Endothelial cell of umbilical vein (primary cell): ENCODE data around the gene ZNF775. TPM values are rescaled to one million over a fixed set of nuclear protein-coding genes. Genes with fewer than 3 reads are reported as not detected.

Experiments
- BruUV-seq: library from RNA; stranded (reverse); fragments of 400-500 nt; replicated peaks from 2 replicates; lab custom pipeline; 2021; lab: Mats Ljungman, UMichigan
- CTCF ChIA-PET: fragments of 300-600, 350-600 bp; sonication (Branson Sonifier 250); formaldehyde crosslinking; loops from one replicate; lab custom pipeline; 2021; ENCODE audit warnings: antibody characterized with exemption, inconsistent platforms; lab: Charles Lee
- POLR2A ChIA-PET: fragments of 300-600, 350-600 bp; sonication (Branson Sonifier 250); formaldehyde crosslinking; loops from one replicate; lab custom pipeline; 2021; ENCODE audit warnings: antibody characterized with exemption, inconsistent platforms; lab: Charles Lee
- DNase-seq: peaks from one replicate; pipeline ENCODE4 v3.0.0-alpha.2; 2011; ENCODE audit warnings: low read depth, low spot score
- FAIRE-seq: peaks from 2 replicates; lab custom pipeline; 2011; peaks lifted over from hg19 to GRCh38; lab: Jason Lieb, UNC
- H2AFZ ChIP-seq: 2 replicates; pipeline ENCODE4 v1.6.0; 2012; ENCODE audit warnings: low read depth, low read length, control low read depth, inconsistent platforms
- H3K27ac ChIP-seq: 2 replicates; pipeline ENCODE4 v1.5.1; 2011; ENCODE audit warnings: low read depth, mild to moderate bottlenecking, control low read depth, low read length, moderate library complexity; ENCODE audit not compliant: insufficient read depth
- H3K27me3 ChIP-seq, 2 experiments: 2 replicates each; pipeline versions ENCODE4 v1.6.0 to v1.6.1; 2011; ENCODE audit warnings: low read length in 2 of 2, mixed read lengths in 1 of 2; ENCODE audit not compliant: control insufficient read depth in 2 of 2, insufficient read depth in 2 of 2
- H3K36me3 ChIP-seq, 2 experiments: 2 replicates in 1 of 2; 3 replicates in 1 of 2; pipeline ENCODE4 v1.5.1; 2011; ENCODE audit warnings: low read length in 2 of 2, mild to moderate bottlenecking in 1 of 2, moderate library complexity in 1 of 2; ENCODE audit not compliant: control insufficient read depth in 2 of 2, insufficient read depth in 2 of 2; ENCODE audit errors: extremely low read depth in 1 of 2
- H3K4me1 ChIP-seq: 3 replicates; pipeline ENCODE4 v1.5.1; 2011; ENCODE audit warnings: mild to moderate bottlenecking, low read length; ENCODE audit not compliant: control insufficient read depth, insufficient read depth; ENCODE audit errors: extremely low read depth
- H3K4me2 ChIP-seq: 2 replicates; pipeline ENCODE4 v1.6.1; 2011; ENCODE audit warnings: low read length, control low read depth, mixed read lengths; ENCODE audit not compliant: insufficient read depth
- H3K4me3 ChIP-seq, 3 experiments: fragments of 200-600 bp in 1 of 3; sonication (generic), shearing (Covaris generic) in 1 of 3; replicated peaks in 1 of 3; 2 replicates each; pipeline ENCODE4 v1.5.1; 2011 to 2016; ENCODE audit warnings: control low read depth in 3 of 3, low read length in 3 of 3, mild to moderate bottlenecking in 2 of 3, inconsistent platforms in 1 of 3, low read depth in 1 of 3, moderate library complexity in 1 of 3; ENCODE audit not compliant: insufficient read depth in 1 of 3
- H3K79me2 ChIP-seq: 2 replicates; pipeline ENCODE4 v1.6.0; 2012; ENCODE audit warnings: low read length, inconsistent platforms; ENCODE audit not compliant: control insufficient read depth, insufficient read depth
- H3K9ac ChIP-seq: replicated peaks from 2 replicates; pipeline ENCODE3; 2011; ENCODE audit warnings: low read length, control low read depth; ENCODE audit not compliant: insufficient read depth; ENCODE audit errors: extremely low read depth
- H3K9me1 ChIP-seq: replicated peaks from 3 replicates; pipeline ENCODE4 v1.6.0; 2011; ENCODE audit warnings: mild to moderate bottlenecking, low read length; ENCODE audit not compliant: control insufficient read depth, insufficient read depth; ENCODE audit errors: extremely low read depth
- H3K9me3 ChIP-seq: replicated peaks from 2 replicates; pipeline ENCODE4 v1.5.1; 2012; ENCODE audit warnings: low read length, inconsistent platforms; ENCODE audit not compliant: control insufficient read depth, insufficient read depth
- H4K20me1 ChIP-seq: replicated peaks from 2 replicates; pipeline ENCODE3; 2011; ENCODE audit warnings: mild to moderate bottlenecking, low read length; ENCODE audit not compliant: control insufficient read depth, insufficient read depth; ENCODE audit errors: extremely low read depth
- EZH2 ChIP-seq: IDR thresholded peaks from 2 replicates; pipeline ENCODE4 v1.6.1; 2012; ENCODE audit warnings: borderline replicate concordance, low read depth, mild to moderate bottlenecking, moderate library complexity, low read length, inconsistent platforms; ENCODE audit not compliant: severe bottlenecking
- FOS ChIP-seq: IDR thresholded peaks from 2 replicates; pipeline ENCODE4 v1.6.1; 2011; ENCODE audit warnings: mild to moderate bottlenecking, low read length, moderate library complexity, borderline replicate concordance; ENCODE audit not compliant: insufficient read depth
- GATA2 ChIP-seq: IDR thresholded peaks from 2 replicates; pipeline ENCODE4 v1.7.0; 2011; ENCODE audit warnings: low read depth, mild to moderate bottlenecking, moderate library complexity, mixed read lengths, low read length; ENCODE audit not compliant: insufficient read length, insufficient read depth
- JUN ChIP-seq: IDR thresholded peaks from 2 replicates; pipeline ENCODE4 v1.6.1; 2011; ENCODE audit warnings: borderline replicate concordance, low read depth; ENCODE audit not compliant: insufficient read length, insufficient read depth
- MAX ChIP-seq: IDR thresholded peaks from 2 replicates; pipeline ENCODE4 v1.6.1; 2011; ENCODE audit not compliant: insufficient read depth, insufficient read length
- MYC ChIP-seq: IDR thresholded peaks from one replicate; pipeline ENCODE4 v1.6.1; 2011; ENCODE audit warnings: mild to moderate bottlenecking, low read depth, low read length
- POLR2A ChIP-seq: IDR thresholded peaks from 2 replicates; pipeline ENCODE4 v1.6.1; 2012; ENCODE audit warnings: low read depth, mild to moderate bottlenecking, control low read depth, low read length
- POLR2AphosphoS5 ChIP-seq: IDR thresholded peaks from 2 replicates; pipeline ENCODE4 v1.6.1; 2012; ENCODE audit warnings: low read depth, mild to moderate bottlenecking, control low read depth, low read length, moderate library complexity; ENCODE audit not compliant: insufficient read depth
- dilution Hi-C: fragments of 300-500 bp; cut with MboI; formaldehyde crosslinking; loops from one replicate; pipeline ENCODE4 v1.15.0; 2019; ENCODE audit warnings: low sequenced_read_pairs; ENCODE audit not compliant: extremely low pct_ligation_motif_present
- intact Hi-C: fragments of 100-400 bp; cut with micrococcal nuclease; formaldehyde crosslinking; loops from one replicate; pipeline ENCODE4 v1.10.0; 2022
- polyA plus RNA-seq, 4 experiments: library from polyadenylated mRNA; depleted of rRNA in 3 of 4; stranded (reverse) in 3 of 4; unstranded in 1 of 4; fragments of >200 nt; gene quantifications; 2 replicates each; pipeline versions ENCODE4 v1.2.1 to v1.2.3, GENCODE V29; 2011 to 2012; ENCODE audit warnings: missing spikeins in 1 of 4
- total RNA-seq: library from RNA; stranded (reverse); gene quantifications from 2 replicates; pipeline ENCODE4 v1.2.3, GENCODE V29; 2021
- TF ChIP-seq, protein P1 (sequence below), 2 donors: IDR thresholded peaks; 1 replicate in 1 of 2; 2 replicates in 1 of 2; pipeline ENCODE4 v1.5.1; 2011; ENCODE audit warnings: low read length in 2 of 2, mild to moderate bottlenecking in 2 of 2, moderate library complexity in 2 of 2, control low read depth in 1 of 2, inconsistent platforms in 1 of 2, low read depth in 1 of 2; ENCODE audit not compliant: insufficient read depth in 1 of 2; ENCODE audit errors: extremely low read depth in 1 of 2

Gene ZNF775
- total and polyA plus RNA-seq, 2 donors (not counting 3 experiments of a cell fraction or from before 2014, with no cell fraction given): 5.8 to 8.3 TPM

DNA sequence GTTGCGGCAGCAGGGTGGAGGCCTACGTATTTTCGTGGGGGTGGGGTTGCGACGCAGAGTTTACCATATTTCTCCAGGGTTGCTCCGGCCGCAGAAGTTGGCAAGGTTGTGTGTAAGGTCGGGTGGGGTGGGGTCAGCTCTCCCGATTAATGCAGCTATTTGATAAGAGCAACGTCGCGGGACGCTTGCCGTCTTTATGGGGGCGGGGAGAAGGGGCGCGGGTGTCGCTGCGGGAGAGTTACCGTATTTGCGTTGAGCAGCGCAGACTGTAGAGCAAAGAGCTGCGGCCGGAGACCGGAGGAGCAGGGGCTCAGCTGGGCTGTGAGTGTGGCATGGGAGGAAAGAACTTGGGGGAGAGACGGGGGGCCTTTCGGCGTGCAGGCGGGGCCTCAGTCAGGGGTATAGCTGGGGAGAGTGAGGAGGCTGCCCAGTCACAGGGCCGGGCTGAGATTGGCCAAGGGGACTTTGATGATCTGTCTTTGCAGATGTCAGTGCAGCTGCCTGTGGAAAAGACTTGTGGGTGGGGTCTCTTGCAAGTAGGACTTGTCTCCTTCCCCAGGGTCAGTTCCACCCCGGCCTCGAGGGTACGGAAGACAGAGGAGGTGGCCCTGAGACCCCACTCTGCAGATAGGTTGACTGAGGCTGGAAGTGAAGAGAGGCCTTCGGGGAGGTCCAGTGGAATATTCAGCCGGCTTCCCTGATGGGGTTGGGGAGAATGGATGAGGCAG is 26.6 kb downstream of the ZNF775 start:
- Histone ChIP-seq H3K27ac (peak overlapping the region; percentile 71), H3K36me3 (no peaks in the 10 kb centered on the region), H3K27me3 (no peaks in the 10 kb centered on the region), H4K20me1 (no peaks in the 10 kb centered on the region), H3K4me2 (peak overlapping the region; percentile 83), H3K79me2 (no peaks in the 10 kb centered on the region), H3K4me3 (peak overlapping the region; percentile 68 to 81 (median 79)), H3K9me3 (no peaks in the 10 kb centered on the region), H3K9ac (peak overlapping the region; percentile 81), H3K9me1 (no peaks in the 10 kb centered on the region), H2AFZ (peak overlapping the region; percentile 96), H3K4me1 (peaks cover 15% of the 10 kb centered on the region)
- no TSS peak for BruUV-seq
- POLR2A ChIA-PET: interaction anchor here (0.5 to 0.6 kb wide), 2 partner anchors 33 to 39 kb away, joined by 3 read pairs; no protein-coding TSS in a partner anchor
- TF ChIP-seq JUN (no peak), EZH2 (no peak), MYC (no peak), POLR2AphosphoS5 (no peak), FOS (no peak)
- intact Hi-C loops (loop anchor here (1.0 kb wide), 2 partner anchors 26 to 39 kb away; partner anchors contain the start of gene ZNF775), dilution Hi-C loops (no loop called here)
- CTCF ChIA-PET: interaction anchor here (0.8 to 2.4 kb wide), 7 partner anchors 9 to 51 kb away, joined by 3 to 11 read pairs (median 4); partner anchors contain the start of gene REPIN1
- FAIRE-seq: no peak
- no peak for DNase-seq

DNA sequence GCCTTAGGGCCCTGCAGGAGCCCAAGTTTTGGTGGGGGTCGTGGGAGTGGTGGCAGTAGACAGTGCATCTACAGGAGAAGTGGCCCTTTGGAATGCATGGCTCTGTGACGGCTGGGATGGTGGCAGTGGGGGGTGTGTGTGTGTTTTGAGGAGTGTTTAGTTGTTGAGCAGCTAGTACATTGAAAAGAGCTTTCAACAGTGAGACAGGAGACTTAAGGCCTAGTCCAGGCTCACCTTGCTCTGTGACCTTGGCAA is 27.1 kb downstream of the ZNF775 start:
- H3K4me1 ChIP-seq: peaks cover 15% of the 10 kb centered on the region
- H3K27ac ChIP-seq: no peak overlapping the region
- BruUV-seq: no TSS peak
- dilution Hi-C loops: no loop called here
- ChIA-PET CTCF (interaction anchor here (0.8 to 2.4 kb wide), 11 partner anchors 8 to 470 kb away, joined by 3 to 11 read pairs (median 4); partner anchors contain the start of gene REPIN1), POLR2A (interaction anchor here (0.5 kb wide), 1 partner anchor 39 kb away, joined by 3 read pairs; no protein-coding TSS in a partner anchor)
- H3K9ac ChIP-seq: no peak overlapping the region
- FAIRE-seq: peak; percentile 40
- DNase-seq: no peak
- no peaks in the 10 kb centered on the region for H3K36me3 ChIP-seq
- H3K4me3 ChIP-seq: peak overlapping the region in 2 of 3 experiments; percentile 68 to 81
- no peaks in the 10 kb centered on the region for H3K9me3 ChIP-seq
- no peaks in the 10 kb centered on the region for H4K20me1 ChIP-seq
- H3K9me1 ChIP-seq: no peaks in the 10 kb centered on the region
- H2AFZ ChIP-seq: peak overlapping the region; percentile 96
- TF ChIP-seq EZH2 (no peak), POLR2A (no peak), JUN (no peak), MAX (no peak), GATA2 (no peak), MYC (no peak), POLR2AphosphoS5 (no peak), FOS (no peak)
- TF ChIP-seq, protein P1, sequence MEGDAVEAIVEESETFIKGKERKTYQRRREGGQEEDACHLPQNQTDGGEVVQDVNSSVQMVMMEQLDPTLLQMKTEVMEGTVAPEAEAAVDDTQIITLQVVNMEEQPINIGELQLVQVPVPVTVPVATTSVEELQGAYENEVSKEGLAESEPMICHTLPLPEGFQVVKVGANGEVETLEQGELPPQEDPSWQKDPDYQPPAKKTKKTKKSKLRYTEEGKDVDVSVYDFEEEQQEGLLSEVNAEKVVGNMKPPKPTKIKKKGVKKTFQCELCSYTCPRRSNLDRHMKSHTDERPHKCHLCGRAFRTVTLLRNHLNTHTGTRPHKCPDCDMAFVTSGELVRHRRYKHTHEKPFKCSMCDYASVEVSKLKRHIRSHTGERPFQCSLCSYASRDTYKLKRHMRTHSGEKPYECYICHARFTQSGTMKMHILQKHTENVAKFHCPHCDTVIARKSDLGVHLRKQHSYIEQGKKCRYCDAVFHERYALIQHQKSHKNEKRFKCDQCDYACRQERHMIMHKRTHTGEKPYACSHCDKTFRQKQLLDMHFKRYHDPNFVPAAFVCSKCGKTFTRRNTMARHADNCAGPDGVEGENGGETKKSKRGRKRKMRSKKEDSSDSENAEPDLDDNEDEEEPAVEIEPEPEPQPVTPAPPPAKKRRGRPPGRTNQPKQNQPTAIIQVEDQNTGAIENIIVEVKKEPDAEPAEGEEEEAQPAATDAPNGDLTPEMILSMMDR (IDR thresholded peaks at IDR 0.05; ENCODE audit: extremely low read depth in 1 of 2, insufficient read depth in 1 of 2, low read depth in 1 of 2, low read length in 2 of 2): no peak
- intact Hi-C loops: no loop called here
- H3K79me2 ChIP-seq: no peaks in the 10 kb centered on the region
- H3K27me3 ChIP-seq: no peaks in the 10 kb centered on the region
- H3K4me2 ChIP-seq: peak overlapping the region; percentile 83
